SU-DHL-6 (cell line): Measurements from ENCODE around the gene PLEKHA8.

Source experiments
- H2AFZ ChIP-seq: fragments of 200-600 bp; sonication (generic); 2 replicates; pipeline ENCODE4 v1.6.1; 2014; ENCODE audit warnings: low read depth, mild to moderate bottlenecking, moderate library complexity, mixed read lengths, antibody characterized with exemption, low read length; ENCODE audit not compliant: severe bottlenecking
- H3F3A ChIP-seq: fragments of 200-600 bp; shearing (Covaris generic); 2 replicates; pipeline ENCODE4 v1.6.0; 2016; ENCODE audit warnings: antibody characterized with exemption, mild to moderate bottlenecking; ENCODE audit not compliant: insufficient read depth
- H3K27ac ChIP-seq: fragments of 200-600 bp; sonication (generic); 2 replicates; pipeline ENCODE4 v1.5.1; 2016; ENCODE audit warnings: low read depth, mild to moderate bottlenecking, low read length, moderate library complexity, mixed read lengths
- H3K27me3 ChIP-seq: fragments of 200-600 bp; sonication (generic), shearing (Covaris generic); 2 replicates; pipeline ENCODE4 v1.6.0; 2014; ENCODE audit warnings: mild to moderate bottlenecking, low read length
- H3K36me3 ChIP-seq: fragments of 200-600 bp; sonication (generic); 2 replicates; pipeline ENCODE4 v1.6.1; 2014; ENCODE audit warnings: mild to moderate bottlenecking, low read length, mixed read lengths
- H3K4me2 ChIP-seq: fragments of 300-600, 200-600 bp; shearing (Covaris generic), sonication (generic); 2 replicates; pipeline ENCODE4 v1.6.0; 2014; ENCODE audit warnings: low read length, low read depth, mild to moderate bottlenecking; ENCODE audit not compliant: poor library complexity, severe bottlenecking
- H3K4me3 ChIP-seq: fragments of 200-600 bp; sonication (generic); 2 replicates; pipeline ENCODE4 v1.5.1; 2014; ENCODE audit warnings: antibody characterized with exemption, low read length, mild to moderate bottlenecking, mixed read lengths; ENCODE audit not compliant: insufficient read depth, poor library complexity, severe bottlenecking
- H3K79me2 ChIP-seq: fragments of 200-600 bp; sonication (generic); 2 replicates; pipeline ENCODE4 v1.6.1; 2014; ENCODE audit warnings: mild to moderate bottlenecking, low read length, moderate library complexity; ENCODE audit not compliant: insufficient read depth
- H3K9ac ChIP-seq: fragments of 200-600 bp; sonication (generic); 2 replicates; pipeline ENCODE4 v1.7.0; 2014; ENCODE audit warnings: mild to moderate bottlenecking, low read length
- H3K9me2 ChIP-seq: fragments of 200-600 bp; sonication (generic); replicated peaks from 2 replicates; pipeline ENCODE4 v1.6.1; 2014; ENCODE audit warnings: low read length; ENCODE audit not compliant: insufficient read depth
- H3K9me3 ChIP-seq: fragments of 200-600 bp; sonication (generic); 2 replicates; pipeline ENCODE4 v1.6.1; 2014; ENCODE audit warnings: low read length, mixed read lengths; ENCODE audit not compliant: insufficient read depth
- H4K20me1 ChIP-seq: fragments of 200-600 bp; sonication (generic); 2 replicates; pipeline ENCODE4 v1.6.1; 2014; ENCODE audit warnings: low read depth, mild to moderate bottlenecking, antibody characterized with exemption, low read length, moderate library complexity, mixed read lengths
- EZH2phosphoT487 ChIP-seq: fragments of 200-600 bp; sonication (generic), shearing (Covaris generic); conservative IDR thresholded peaks from 2 replicates; pipeline ENCODE4 v1.6.1; 2018; ENCODE audit warnings: mild to moderate bottlenecking, antibody characterized with exemption, low read length, moderate library complexity, mixed read lengths
- TF ChIP-seq, protein P1 (sequence below): fragments of 200-600 bp; sonication (generic); IDR thresholded peaks from one replicate; pipeline ENCODE4 v1.5.1; 2017; ENCODE audit warnings: antibody characterized with exemption, mild to moderate bottlenecking, low read length, moderate library complexity; ENCODE audit not compliant: insufficient read depth, poor library complexity, severe bottlenecking

PLEKHA8 gene

DNA sequence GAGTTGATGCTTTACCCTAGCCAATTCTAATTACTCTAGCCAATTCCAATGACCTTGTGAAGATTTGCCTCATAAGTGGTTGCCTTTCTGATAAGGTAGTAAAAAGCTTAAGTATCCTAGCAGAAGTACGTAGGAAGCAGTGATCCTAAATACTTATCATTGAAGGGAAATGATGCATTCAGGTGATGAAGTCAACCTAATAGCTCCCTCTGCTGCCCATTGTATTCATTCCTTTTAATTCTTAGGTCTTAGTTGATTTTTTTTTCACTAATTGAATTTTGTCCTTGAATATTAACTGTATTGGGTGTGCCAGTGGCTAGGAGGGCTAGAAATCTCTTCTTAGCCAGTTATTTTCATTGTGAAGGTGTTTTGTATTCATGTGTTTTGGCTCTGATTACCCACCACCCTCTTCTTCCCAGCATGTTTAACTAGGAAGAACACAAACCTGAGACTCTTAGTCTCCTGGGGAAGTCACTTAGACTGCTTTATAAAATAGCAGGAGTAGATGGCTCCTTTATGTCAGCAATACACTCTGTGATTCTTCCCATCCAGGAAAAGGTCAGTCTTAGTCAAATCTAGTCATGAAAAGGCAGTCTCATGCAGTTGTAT, 46.3 kb downstream of the PLEKHA8 start:
- no peak for TF ChIP-seq EZH2phosphoT487
- TF ChIP-seq, protein P1, sequence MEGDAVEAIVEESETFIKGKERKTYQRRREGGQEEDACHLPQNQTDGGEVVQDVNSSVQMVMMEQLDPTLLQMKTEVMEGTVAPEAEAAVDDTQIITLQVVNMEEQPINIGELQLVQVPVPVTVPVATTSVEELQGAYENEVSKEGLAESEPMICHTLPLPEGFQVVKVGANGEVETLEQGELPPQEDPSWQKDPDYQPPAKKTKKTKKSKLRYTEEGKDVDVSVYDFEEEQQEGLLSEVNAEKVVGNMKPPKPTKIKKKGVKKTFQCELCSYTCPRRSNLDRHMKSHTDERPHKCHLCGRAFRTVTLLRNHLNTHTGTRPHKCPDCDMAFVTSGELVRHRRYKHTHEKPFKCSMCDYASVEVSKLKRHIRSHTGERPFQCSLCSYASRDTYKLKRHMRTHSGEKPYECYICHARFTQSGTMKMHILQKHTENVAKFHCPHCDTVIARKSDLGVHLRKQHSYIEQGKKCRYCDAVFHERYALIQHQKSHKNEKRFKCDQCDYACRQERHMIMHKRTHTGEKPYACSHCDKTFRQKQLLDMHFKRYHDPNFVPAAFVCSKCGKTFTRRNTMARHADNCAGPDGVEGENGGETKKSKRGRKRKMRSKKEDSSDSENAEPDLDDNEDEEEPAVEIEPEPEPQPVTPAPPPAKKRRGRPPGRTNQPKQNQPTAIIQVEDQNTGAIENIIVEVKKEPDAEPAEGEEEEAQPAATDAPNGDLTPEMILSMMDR: peak; percentile 63
- Histone ChIP-seq H3K79me2 (no peaks in the 10 kb centered on the region), H3K4me3 (no peak overlapping the region), H3K36me3 (no peaks in the 10 kb centered on the region), H2AFZ (no peak overlapping the region), H3K9me3 (no peaks in the 10 kb centered on the region), H3K27me3 (no peaks in the 10 kb centered on the region), H3K27ac (no peak overlapping the region), H3K9me2 (no peaks in the 10 kb centered on the region), H3K9ac (no peak overlapping the region), H3F3A (no peaks in the 10 kb centered on the region), H3K4me2 (no peak overlapping the region), H4K20me1 (no peaks in the 10 kb centered on the region)

DNA sequence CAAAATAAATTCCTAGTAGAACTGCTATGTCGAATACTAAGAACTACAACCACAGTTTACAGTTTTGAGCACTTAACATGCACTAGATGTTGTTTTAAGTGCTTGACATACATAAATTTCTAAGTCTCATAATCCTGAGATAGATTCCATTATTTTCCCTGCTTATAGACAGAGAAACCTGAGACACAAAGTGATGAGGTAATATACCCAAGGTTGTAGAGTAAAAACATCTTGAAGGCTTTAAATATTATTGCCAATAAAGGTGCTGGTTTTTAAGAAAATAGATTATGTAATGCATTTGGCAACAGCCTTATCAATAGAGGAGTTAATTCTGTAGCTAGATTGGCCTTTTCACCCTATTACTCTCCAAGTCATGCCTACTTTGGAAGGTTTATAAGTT, 48.2 kb downstream of the PLEKHA8 start:
- Histone ChIP-seq H4K20me1 (no peaks in the 10 kb centered on the region), H3K79me2 (no peaks in the 10 kb centered on the region), H3K9me3 (no peaks in the 10 kb centered on the region), H3K4me3 (no peak overlapping the region), H3K4me2 (no peak overlapping the region), H3K27me3 (no peaks in the 10 kb centered on the region), H3K36me3 (no peaks in the 10 kb centered on the region), H3F3A (no peaks in the 10 kb centered on the region), H3K9me2 (no peaks in the 10 kb centered on the region), H2AFZ (no peak overlapping the region), H3K27ac (no peak overlapping the region), H3K9ac (no peak overlapping the region)
- no peak for TF ChIP-seq EZH2phosphoT487
- TF ChIP-seq, protein P1: no peak

DNA sequence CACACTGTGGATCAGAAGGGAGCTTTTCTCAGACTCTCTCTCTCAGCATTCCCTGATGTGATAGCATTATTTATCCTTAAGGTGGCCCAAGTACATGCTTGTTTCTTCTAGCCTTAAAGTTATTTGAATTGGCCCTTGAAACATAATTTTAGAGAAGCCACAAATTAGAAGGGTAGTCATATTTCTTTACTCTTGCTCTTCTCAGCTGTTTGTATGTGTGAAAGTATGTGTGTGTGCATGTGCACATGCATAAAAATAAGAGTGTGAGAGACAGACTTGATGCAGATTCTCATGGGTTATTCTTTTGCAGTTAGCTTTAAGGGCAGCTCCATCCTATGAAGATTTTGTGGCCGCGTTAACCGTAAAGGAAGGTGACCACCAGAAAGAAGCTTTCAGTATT, 50.1 kb downstream of the PLEKHA8 start:
- Histone ChIP-seq H2AFZ (no peak overlapping the region), H3K4me2 (no peak overlapping the region), H3K79me2 (no peaks in the 10 kb centered on the region), H3K4me3 (no peak overlapping the region), H3K36me3 (no peaks in the 10 kb centered on the region), H3F3A (no peaks in the 10 kb centered on the region), H3K9ac (no peak overlapping the region), H4K20me1 (no peaks in the 10 kb centered on the region), H3K9me3 (no peaks in the 10 kb centered on the region), H3K27ac (no peak overlapping the region), H3K9me2 (no peaks in the 10 kb centered on the region), H3K27me3 (no peaks in the 10 kb centered on the region)
- TF ChIP-seq, protein P1: no peak
- no peak for TF ChIP-seq EZH2phosphoT487
